Esophagus muscularis mucosa (tissue), 4 donors: ENCODE data around the gene TFPI. TPM values are rescaled to one million over a fixed set of nuclear protein-coding genes. Genes with fewer than 3 reads are reported as not detected.
"Not testable (repeated sequence)": the region's sequence is repeated elsewhere in the genome, so short reads cannot be mapped to it uniquely, and the experiment has no call there.

Source experiments
- DNase-seq: peaks from one replicate; pipeline ENCODE4 v3.0.0-alpha.2; 2017; ENCODE audit errors: extremely low spot score
- H3K27ac ChIP-seq, 4 donors: fragments of 200-600 bp; sonication (generic); replicated peaks in 1 of 4; 1 replicate in 3 of 4; 2 replicates in 1 of 4; pipeline ENCODE4 v1.5.1; 2016 to 2019; ENCODE audit warnings: mild to moderate bottlenecking in 1 of 4
- H3K27me3 ChIP-seq, 4 donors: fragments of 200-600 bp; sonication (generic); one replicate each; pipeline versions ENCODE4 v1.5.1 to v1.6.0; 2016 to 2019
- H3K36me3 ChIP-seq, 4 donors: fragments of 200-600 bp; sonication (generic); one replicate each; pipeline ENCODE4 v1.5.1; 2016 to 2019
- H3K4me1 ChIP-seq, 4 donors: fragments of 200-600 bp; sonication (generic); one replicate each; pipeline ENCODE4 v1.5.1; 2016 to 2019
- H3K4me3 ChIP-seq, 4 donors: fragments of 200-600 bp; sonication (generic); 1 replicate in 2 of 4; 2 replicates in 2 of 4; pipeline ENCODE4 v1.5.1; 2016 to 2019; ENCODE audit warnings: mild to moderate bottlenecking in 4 of 4, moderate library complexity in 1 of 4
- H3K9me3 ChIP-seq, 4 donors: fragments of 200-600 bp; sonication (generic); 1 replicate in 3 of 4; 2 replicates in 1 of 4; pipeline ENCODE4 v1.5.1; 2016 to 2019
- CTCF ChIP-seq, 3 experiments: fragments of 200-600 bp in 2 of 3; fragments of 450-650 bp in 1 of 3; sonication (generic) in 2 of 3; IDR thresholded peaks; one replicate each; pipeline ENCODE4 v1.5.1; 2017 to 2019; ENCODE audit warnings: antibody characterized with exemption in 3 of 3, mild to moderate bottlenecking in 2 of 3, moderate library complexity in 1 of 3
- EP300 ChIP-seq: sonication (generic); formaldehyde crosslinking; IDR thresholded peaks from one replicate; pipeline ENCODE4 v1.6.1; 2017; ENCODE audit warnings: antibody characterized with exemption
- POLR2A ChIP-seq: fragments of 450-650 bp; IDR thresholded peaks from one replicate; pipeline ENCODE4 v1.6.1; 2017; ENCODE audit warnings: antibody characterized with exemption, moderate library complexity, mild to moderate bottlenecking, low read depth
- POLR2AphosphoS5 ChIP-seq, 2 donors: sonication (generic); formaldehyde crosslinking; IDR thresholded peaks; one replicate each; pipeline ENCODE4 v1.6.1; 2017; ENCODE audit warnings: antibody characterized with exemption in 2 of 2
- WGBS: methylation state at CpG from one replicate; pipeline ENCODE4 v1.1.5; 2018; 5-methylcytosine and 5-hydroxymethylcytosine counted together
- intact Hi-C: fragments of 100-400 bp; cut with DNase I; formaldehyde crosslinking; loops from one replicate; pipeline ENCODE4 v1.15.1; 2023
- total RNA-seq, 4 donors: library from RNA; depleted of rRNA; stranded (reverse); fragments of >200 nt; gene quantifications; one replicate each; pipeline versions ENCODE4 v1.1.0 to v1.2.1, GENCODE V29; 2016

TFPI gene
- total RNA-seq, 4 donors from 2014 or later = 57.3 to 93.1 (median 68.2) TPM

- Histone ChIP-seq H3K36me3 (no peaks in the 10 kb centered on the region), H3K27me3 (no peaks in the 10 kb centered on the region), H3K27ac (peak overlapping the region; percentile 60 to 73 (median 64)), H3K4me1 (peaks cover 0 to 13% (median 9%) of the 10 kb centered on the region in 4 donors), H3K9me3 (peaks cover 0 to 5% (median 0%) of the 10 kb centered on the region in 4 donors), H3K4me3 (no peak overlapping the region)
- intact Hi-C loops = no loop called here
- no peak for DNase-seq
- TF ChIP-seq POLR2AphosphoS5 (IDR thresholded peaks at IDR 0.05) (peak; percentile 58 to 65), CTCF (IDR thresholded peaks at IDR 0.05) (no peak), POLR2A (no peak), EP300 (no peak)
- 40% methylated on average over 7 of the region's 7 CpGs for WGBS
Measured at GRCh38 chr2:187541086-187542085, 12.8 kb downstream of the TFPI start.

DNA sequence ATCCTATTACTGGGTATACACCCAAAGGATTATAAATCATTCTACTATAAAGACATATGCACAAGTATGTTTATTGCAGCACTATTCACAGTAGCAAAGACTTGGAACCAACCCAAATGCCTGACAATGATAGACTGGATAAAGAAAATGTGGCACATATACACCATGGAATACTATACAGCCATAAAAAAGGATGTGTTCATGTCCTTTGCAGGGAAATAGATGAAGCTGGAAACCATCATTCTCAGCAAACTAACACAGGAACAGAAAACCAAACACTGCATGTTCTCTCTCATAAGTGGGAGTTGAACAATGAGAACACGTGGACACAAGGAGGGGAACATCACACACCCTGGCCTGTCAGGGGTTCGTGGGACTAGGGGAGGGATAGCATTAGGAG is 16.0 kb downstream of the TFPI start:
- H3K27ac ChIP-seq, H3K36me3 ChIP-seq, H3K4me3 ChIP-seq, intact Hi-C loops, H3K9me3 ChIP-seq, H3K27me3 ChIP-seq, DNase-seq: not testable (repeated sequence)
- 84% methylated on average over 2 of the region's 2 CpGs for WGBS
- peaks cover 0 to 13% (median 9%) of the 10 kb centered on the region in 4 donors for H3K4me1 ChIP-seq

DNA sequence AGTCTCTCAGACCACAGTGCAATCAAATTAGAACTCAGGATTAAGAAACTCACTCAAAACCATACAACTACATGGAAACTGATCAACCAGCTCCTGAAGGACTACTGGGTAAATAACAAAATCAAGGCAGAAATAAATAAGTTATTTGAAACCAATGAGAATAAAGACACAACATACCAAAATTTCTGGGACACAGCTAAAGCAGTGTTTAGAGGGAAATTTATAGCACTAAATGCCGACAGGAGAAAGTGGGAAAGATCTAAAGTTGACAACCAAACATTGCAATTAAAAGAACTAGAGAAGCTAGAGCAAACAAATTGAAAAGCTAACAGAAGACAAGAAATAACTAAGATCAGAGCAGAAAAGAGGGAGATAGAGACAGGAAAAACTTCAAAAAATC is 18.9 kb downstream of the TFPI start:
- H3K4me1 ChIP-seq, intact Hi-C loops, H3K27ac ChIP-seq, DNase-seq, H3K9me3 ChIP-seq, H3K36me3 ChIP-seq, H3K4me3 ChIP-seq, H3K27me3 ChIP-seq: not testable (repeated sequence)
- 95% methylated on average over 1 of the region's 1 CpG for WGBS

DNA sequence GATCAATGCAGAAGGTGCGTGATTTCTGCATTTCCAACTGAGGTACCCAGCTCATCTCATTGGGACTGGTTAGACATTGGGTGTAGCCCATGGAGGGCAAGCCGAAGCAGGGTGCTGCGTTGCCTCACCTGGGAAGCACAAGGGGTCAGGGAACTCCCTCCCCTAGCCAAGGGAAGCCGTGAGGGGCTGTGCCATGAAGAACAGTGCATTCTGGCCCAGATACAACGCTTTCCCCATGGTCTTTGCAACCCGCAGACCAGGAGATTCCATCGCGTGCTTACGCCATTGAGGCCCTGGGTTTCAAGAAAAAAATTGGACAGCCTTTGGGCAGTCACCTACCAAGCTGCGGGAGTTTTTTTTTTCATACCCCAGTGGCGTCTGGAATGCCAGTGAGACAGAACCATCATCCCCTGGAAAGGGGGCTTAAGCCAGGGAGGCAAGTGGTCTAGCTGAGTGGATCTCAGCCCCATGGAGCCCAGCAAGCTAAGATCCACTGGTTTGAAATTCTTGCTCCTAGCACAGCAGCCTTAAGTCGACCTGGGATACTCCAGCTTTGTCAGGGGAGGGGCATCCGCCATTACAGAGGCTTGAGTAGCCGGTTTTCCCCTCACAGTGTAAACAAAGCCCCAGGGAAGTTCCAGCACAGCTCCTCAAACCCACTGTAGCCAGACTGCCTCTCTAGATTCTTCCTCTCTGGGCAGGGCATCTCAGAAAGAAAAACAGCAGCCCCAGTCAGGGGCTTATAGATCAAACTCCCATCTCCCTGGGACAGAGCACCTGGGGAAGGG is 21.7 kb downstream of the TFPI start:
- 93% methylated on average over 14 of the region's 14 CpGs for WGBS
- no peak for DNase-seq
- intact Hi-C loops = no loop called here
- no peaks in the 10 kb centered on the region for H3K9me3 ChIP-seq
- H3K4me3 ChIP-seq = no peak overlapping the region
- H3K27me3 ChIP-seq = no peaks in the 10 kb centered on the region
- H3K36me3 ChIP-seq = no peaks in the 10 kb centered on the region
- H3K27ac ChIP-seq = no peak overlapping the region
- TF ChIP-seq POLR2AphosphoS5 (IDR thresholded peaks at IDR 0.05) = no peak
- TF ChIP-seq CTCF (IDR thresholded peaks at IDR 0.05) = no peak
- TF ChIP-seq EP300 = no peak
- TF ChIP-seq POLR2A = no peak
- no peaks in the 10 kb centered on the region for H3K4me1 ChIP-seq

DNA sequence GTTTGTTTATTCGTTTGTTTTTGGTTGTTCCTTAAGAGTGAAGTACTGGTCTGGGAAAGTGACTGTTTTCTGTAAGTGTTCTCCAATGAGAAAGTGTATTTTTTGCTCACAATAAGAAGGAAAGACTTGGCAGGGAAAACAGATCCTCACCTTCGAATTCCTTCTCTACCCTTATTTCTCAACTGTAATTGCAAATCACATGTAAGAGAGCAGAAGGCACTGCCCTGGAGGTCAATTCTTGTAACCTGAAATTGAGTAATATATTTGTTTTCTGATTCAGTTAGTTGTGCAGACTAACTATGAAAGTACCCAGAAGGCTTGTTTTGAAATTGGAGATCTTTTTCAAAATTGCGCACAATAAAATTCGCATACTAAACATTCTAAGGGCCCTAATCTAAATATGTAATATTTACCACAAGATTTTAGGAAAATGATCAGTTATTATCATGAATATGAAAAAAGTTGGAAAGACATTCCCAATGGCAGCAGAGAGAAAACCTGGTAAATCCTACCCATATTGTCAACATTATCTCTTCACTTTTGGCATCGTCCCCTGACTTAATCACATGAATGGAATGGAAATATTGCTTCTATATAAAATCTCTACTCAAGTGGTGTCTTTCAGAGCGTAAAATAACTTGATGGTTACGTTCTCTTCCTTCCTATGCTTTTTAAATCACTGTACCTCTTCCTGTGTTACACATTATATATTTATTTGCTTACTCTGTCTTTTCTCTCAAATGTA is 24.1 kb downstream of the TFPI start:
- intact Hi-C loops = no loop called here
- no peaks in the 10 kb centered on the region for H3K27me3 ChIP-seq
- no peak for DNase-seq
- H3K27ac ChIP-seq = no peak overlapping the region
- H3K4me1 ChIP-seq = no peaks in the 10 kb centered on the region
- no peak overlapping the region for H3K4me3 ChIP-seq
- no peaks in the 10 kb centered on the region for H3K9me3 ChIP-seq
- WGBS = 92% methylated on average over 7 of the region's 7 CpGs
- H3K36me3 ChIP-seq = no peaks in the 10 kb centered on the region
- TF ChIP-seq POLR2AphosphoS5 (IDR thresholded peaks at IDR 0.05) (no peak), EP300 (no peak), POLR2A (no peak), CTCF (IDR thresholded peaks at IDR 0.05) (no peak)
